NB4 (cell line): ENCODE measurements around the gene KIF1C.

Source experiments
- DNase-seq: peaks from one replicate; pipeline ENCODE4 v3.0.0; 2010; ENCODE audit warnings: low read depth
- H3K4me3 ChIP-seq: one replicate; pipeline ENCODE4 v1.5.1; 2011; ENCODE audit warnings: mild to moderate bottlenecking, low read depth, low read length, moderate library complexity
- CTCF ChIP-seq: IDR thresholded peaks from one replicate; pipeline ENCODE4 v1.5.1; 2012; ENCODE audit warnings: low read depth, low read length
- MAX ChIP-seq: IDR thresholded peaks from 2 replicates; pipeline ENCODE4 v1.6.1; 2011; ENCODE audit warnings: low read depth, low read length
- MYC ChIP-seq: IDR thresholded peaks from 2 replicates; pipeline ENCODE4 v1.6.1; 2011; ENCODE audit warnings: low read depth, low read length
- POLR2A ChIP-seq: IDR thresholded peaks from 2 replicates; pipeline ENCODE4 v1.6.1; 2011; ENCODE audit warnings: mild to moderate bottlenecking; ENCODE audit not compliant: insufficient read length; ENCODE audit errors: extremely low read depth

The KIF1C gene

GRCh38 chr17:5002121-5002788 lies 4.5 kb downstream of the KIF1C start:
- H3K4me3 ChIP-seq, result no peak overlapping the region
- no peak for DNase-seq
- TF ChIP-seq CTCF, result no peak
- no peak for TF ChIP-seq POLR2A
- no peak for TF ChIP-seq MAX
- no peak for TF ChIP-seq MYC

GRCh38 chr17:5003214-5003867 lies 5.6 kb downstream of the KIF1C start:
- TF ChIP-seq POLR2A (no peak), CTCF (no peak), MAX (no peak), MYC (no peak)
- no peak overlapping the region for H3K4me3 ChIP-seq
- DNase-seq, result no peak

GRCh38 chr17:5011928-5012327 lies 14.2 kb downstream of the KIF1C start:
- no peak overlapping the region for H3K4me3 ChIP-seq
- TF ChIP-seq MYC (no peak), POLR2A (no peak), CTCF (no peak), MAX (no peak)
- no peak for DNase-seq

GRCh38 chr17:5014357-5014756 lies 16.6 kb downstream of the KIF1C start:
- DNase-seq, result no peak
- TF ChIP-seq MAX (no peak), POLR2A (no peak), CTCF (no peak), MYC (no peak)
- no peak overlapping the region for H3K4me3 ChIP-seq

GRCh38 chr17:5019475-5019956 lies 21.8 kb downstream of the KIF1C start:
- peak; percentile 46 for DNase-seq
- TF ChIP-seq MAX, result no peak
- peak; percentile 26 for TF ChIP-seq CTCF
- H3K4me3 ChIP-seq, result no peak overlapping the region
